GM12801 (cell line): ENCODE data around the gene MRTFA.

Experiments used
- TF ChIP-seq, protein P1 (sequence below): IDR thresholded peaks from one replicate; pipeline ENCODE4 v1.5.1; 2011; ENCODE audit warnings: control low read depth; ENCODE audit not compliant: insufficient read length; ENCODE audit errors: extremely low read depth

MRTFA gene

GRCh38 chr22:40404251-40405177 is 232.0 kb downstream of the MRTFA start:
- TF ChIP-seq, protein P1, sequence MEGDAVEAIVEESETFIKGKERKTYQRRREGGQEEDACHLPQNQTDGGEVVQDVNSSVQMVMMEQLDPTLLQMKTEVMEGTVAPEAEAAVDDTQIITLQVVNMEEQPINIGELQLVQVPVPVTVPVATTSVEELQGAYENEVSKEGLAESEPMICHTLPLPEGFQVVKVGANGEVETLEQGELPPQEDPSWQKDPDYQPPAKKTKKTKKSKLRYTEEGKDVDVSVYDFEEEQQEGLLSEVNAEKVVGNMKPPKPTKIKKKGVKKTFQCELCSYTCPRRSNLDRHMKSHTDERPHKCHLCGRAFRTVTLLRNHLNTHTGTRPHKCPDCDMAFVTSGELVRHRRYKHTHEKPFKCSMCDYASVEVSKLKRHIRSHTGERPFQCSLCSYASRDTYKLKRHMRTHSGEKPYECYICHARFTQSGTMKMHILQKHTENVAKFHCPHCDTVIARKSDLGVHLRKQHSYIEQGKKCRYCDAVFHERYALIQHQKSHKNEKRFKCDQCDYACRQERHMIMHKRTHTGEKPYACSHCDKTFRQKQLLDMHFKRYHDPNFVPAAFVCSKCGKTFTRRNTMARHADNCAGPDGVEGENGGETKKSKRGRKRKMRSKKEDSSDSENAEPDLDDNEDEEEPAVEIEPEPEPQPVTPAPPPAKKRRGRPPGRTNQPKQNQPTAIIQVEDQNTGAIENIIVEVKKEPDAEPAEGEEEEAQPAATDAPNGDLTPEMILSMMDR: no peak

- TF ChIP-seq, protein P1: no peak
Observed at GRCh38 chr22:40403651-40404050, 232.9 kb downstream of the MRTFA start.

DNA sequence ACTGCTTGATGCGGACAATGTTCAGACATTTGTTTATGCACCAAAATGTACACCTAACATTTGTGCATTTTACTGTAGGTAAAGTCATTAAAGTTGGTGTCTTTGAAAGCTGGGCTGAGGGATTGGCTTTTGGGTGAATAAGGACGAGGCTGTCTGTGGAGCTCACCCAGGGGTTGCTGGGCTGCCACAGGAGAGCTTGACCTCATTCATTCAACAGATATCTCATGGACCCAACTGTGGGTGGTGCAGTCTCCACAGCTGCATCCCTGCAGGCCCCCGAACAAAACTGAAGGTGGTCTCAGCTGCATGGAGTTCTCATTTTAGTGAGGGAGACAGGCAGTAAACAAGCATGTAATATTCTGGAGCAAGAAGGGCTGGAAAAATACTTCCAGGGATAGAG is 233.4 kb downstream of the MRTFA start:
- TF ChIP-seq, protein P1: no peak

DNA sequence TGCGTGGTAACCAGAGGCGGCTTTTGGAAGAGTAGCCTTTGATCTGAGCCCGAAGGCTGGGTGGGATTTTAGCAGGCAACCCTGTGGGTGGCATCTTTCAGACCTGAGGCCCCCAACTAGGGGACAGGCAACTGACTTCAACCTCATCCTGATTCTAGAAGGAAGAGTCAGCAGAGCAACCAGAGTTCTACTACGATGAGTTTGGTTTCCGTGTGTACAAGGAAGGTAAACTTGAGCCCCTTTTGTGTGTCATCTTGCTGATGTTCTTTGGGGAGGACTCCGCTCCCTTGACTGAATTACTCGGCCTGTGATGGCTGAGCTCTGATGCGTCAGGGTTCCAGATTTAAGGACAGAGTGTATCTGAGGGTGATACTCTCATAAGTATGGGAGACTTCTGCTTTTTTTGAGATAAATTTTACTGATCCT is 234.5 kb downstream of the MRTFA start:
- TF ChIP-seq, protein P1: no peak

- TF ChIP-seq, protein P1: no peak
Observed at GRCh38 chr22:40401532-40401931, 235.0 kb downstream of the MRTFA start.

- TF ChIP-seq, protein P1: no peak
Observed at GRCh38 chr22:40400159-40400558, 236.4 kb downstream of the MRTFA start.

GRCh38 chr22:40399621-40400020 is 236.9 kb downstream of the MRTFA start:
- TF ChIP-seq, protein P1: no peak
